Endothelial cell (in vitro differentiated cells): Measurements from ENCODE around the gene CMTM2. TPM values are rescaled to one million over a fixed set of nuclear protein-coding genes. Genes with fewer than 3 reads are reported as not detected.

ENCODE experiments used
- DNase-seq: peaks from one replicate; pipeline ENCODE4 v3.0.0; 2021; ENCODE audit warnings: low spot score
- H3K27ac Mint-ChIP-seq: one replicate; pipeline ENCODE4 v1.8.0; 2021; ENCODE audit warnings: mixed read lengths, inconsistent platforms; ENCODE audit not compliant: unreplicated experiment
- H3K27me3 Mint-ChIP-seq: one replicate; pipeline ENCODE4 v1.8.0; 2021; ENCODE audit warnings: mild to moderate bottlenecking, moderate library complexity, mixed read lengths, inconsistent platforms; ENCODE audit not compliant: unreplicated experiment
- H3K36me3 Mint-ChIP-seq: one replicate; pipeline ENCODE4 v1.8.0; 2021; ENCODE audit warnings: mild to moderate bottlenecking, low read depth, mixed read lengths, inconsistent platforms; ENCODE audit not compliant: unreplicated experiment
- H3K4me1 Mint-ChIP-seq: one replicate; pipeline ENCODE4 v1.8.0; 2021; ENCODE audit warnings: mild to moderate bottlenecking, mixed read lengths, inconsistent platforms; ENCODE audit not compliant: unreplicated experiment
- H3K4me3 Mint-ChIP-seq: one replicate; pipeline ENCODE4 v1.8.0; 2021; ENCODE audit warnings: mild to moderate bottlenecking, mixed read lengths, inconsistent platforms; ENCODE audit not compliant: unreplicated experiment
- H3K9me3 Mint-ChIP-seq: one replicate; pipeline ENCODE4 v1.8.0; 2021; ENCODE audit warnings: mixed read lengths, inconsistent platforms; ENCODE audit not compliant: unreplicated experiment
- total RNA-seq: library from RNA; stranded (reverse); fragmentation: NEBNext Ultra II Directional; extraction: Animal tissue kit (Norgen Biotek cat#: 25700); gene quantifications from one replicate; pipeline ENCODE4 v1.2.1, GENCODE V29; 2021; ENCODE audit not compliant: unreplicated experiment
- TF ChIP-seq, protein P1 (sequence below): fragments of 200-600 bp; sonication (generic); IDR thresholded peaks from one replicate; pipeline ENCODE4 v1.5.0; 2021; ENCODE audit warnings: antibody characterized with exemption; ENCODE audit not compliant: unreplicated experiment

Gene CMTM2
- total RNA-seq, 1 donor from 2014 or later, result 2.1 TPM

DNA sequence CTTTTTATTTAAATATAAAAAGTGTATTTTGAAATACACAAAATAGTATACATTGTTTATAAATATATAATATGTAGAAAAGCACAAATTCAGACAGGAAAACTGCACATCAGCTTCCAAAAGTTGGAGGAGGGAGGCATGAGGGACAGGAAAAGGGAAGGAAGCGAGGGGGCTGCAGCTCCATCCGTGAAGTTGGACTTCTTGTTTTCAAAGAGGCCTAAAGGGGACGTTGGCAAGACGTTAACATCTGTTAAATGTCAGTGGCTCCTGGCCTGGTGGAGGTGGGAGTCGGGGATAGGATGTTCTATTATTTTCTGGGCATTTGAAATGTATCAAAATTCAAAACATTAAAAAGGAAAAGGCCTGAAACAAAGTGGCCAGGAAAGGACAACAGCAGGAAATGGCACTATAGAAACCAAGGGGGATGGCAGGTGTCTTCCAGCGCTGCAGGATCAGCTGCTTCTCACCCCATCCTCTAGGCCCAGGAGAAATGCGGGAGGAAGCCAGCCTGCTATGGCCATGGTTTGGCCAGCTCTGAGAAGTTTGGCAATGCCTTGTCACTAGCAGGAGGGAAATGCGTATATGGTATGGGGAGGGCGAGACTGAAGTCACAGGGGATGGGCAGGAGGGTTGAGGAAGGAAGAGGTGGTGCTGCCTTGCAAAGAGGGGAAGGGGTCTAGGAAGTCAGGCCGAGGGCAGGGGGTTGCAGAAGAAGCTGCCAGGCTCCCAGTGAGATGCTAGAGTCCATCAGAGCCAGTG lies 6.4 kb downstream of the CMTM2 start:
- peaks cover 12% of the 10 kb centered on the region for H3K27me3 Mint-ChIP-seq
- H3K36me3 Mint-ChIP-seq, result no peaks in the 10 kb centered on the region
- H3K4me1 Mint-ChIP-seq, result peaks cover 55% of the 10 kb centered on the region
- no peaks in the 10 kb centered on the region for H3K9me3 Mint-ChIP-seq
- H3K4me3 Mint-ChIP-seq, result peak overlapping the region; percentile 33
- TF ChIP-seq, protein P1, sequence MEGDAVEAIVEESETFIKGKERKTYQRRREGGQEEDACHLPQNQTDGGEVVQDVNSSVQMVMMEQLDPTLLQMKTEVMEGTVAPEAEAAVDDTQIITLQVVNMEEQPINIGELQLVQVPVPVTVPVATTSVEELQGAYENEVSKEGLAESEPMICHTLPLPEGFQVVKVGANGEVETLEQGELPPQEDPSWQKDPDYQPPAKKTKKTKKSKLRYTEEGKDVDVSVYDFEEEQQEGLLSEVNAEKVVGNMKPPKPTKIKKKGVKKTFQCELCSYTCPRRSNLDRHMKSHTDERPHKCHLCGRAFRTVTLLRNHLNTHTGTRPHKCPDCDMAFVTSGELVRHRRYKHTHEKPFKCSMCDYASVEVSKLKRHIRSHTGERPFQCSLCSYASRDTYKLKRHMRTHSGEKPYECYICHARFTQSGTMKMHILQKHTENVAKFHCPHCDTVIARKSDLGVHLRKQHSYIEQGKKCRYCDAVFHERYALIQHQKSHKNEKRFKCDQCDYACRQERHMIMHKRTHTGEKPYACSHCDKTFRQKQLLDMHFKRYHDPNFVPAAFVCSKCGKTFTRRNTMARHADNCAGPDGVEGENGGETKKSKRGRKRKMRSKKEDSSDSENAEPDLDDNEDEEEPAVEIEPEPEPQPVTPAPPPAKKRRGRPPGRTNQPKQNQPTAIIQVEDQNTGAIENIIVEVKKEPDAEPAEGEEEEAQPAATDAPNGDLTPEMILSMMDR, result no peak
- peak; percentile 30 for DNase-seq
- H3K27ac Mint-ChIP-seq, result peak overlapping the region; percentile 95

DNA sequence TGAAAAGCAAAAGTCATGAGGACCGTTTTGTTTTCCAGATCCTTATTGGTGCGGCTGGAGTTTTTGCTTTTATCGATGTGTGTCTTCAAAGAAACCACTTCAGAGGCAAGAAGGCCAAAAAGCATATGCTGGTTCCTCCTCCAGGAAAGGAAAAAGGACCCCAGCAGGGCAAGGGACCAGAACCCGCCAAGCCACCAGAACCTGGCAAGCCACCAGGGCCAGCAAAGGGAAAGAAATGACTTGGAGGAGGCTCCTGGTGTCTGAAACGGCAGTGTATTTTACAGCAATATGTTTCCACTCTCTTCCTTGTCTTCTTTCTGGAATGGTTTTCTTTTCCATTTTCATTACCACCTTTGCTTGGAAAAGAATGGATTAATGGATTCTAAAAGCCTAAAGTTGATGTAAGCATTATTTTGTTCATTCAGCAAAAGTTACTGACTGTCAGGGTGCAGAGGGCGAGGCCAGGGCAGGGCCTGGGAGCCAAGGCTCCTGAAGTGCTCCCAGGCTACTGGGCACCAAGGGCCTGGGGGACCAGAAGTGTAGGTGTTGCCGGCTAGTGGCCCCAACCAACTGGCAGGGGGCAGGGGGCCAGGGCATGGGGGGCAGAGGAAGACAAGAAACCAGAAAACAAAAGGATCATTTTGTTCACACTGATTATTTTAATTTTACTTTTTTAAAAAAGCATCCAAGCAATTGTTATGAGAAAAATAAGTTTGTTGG lies 8.8 kb downstream of the CMTM2 start:
- peak overlapping the region; percentile 52 for H3K27ac Mint-ChIP-seq
- peaks cover 12% of the 10 kb centered on the region for H3K27me3 Mint-ChIP-seq
- TF ChIP-seq, protein P1, result no peak
- H3K4me3 Mint-ChIP-seq, result no peak overlapping the region
- H3K4me1 Mint-ChIP-seq, result peaks cover 41% of the 10 kb centered on the region
- no peaks in the 10 kb centered on the region for H3K9me3 Mint-ChIP-seq
- H3K36me3 Mint-ChIP-seq, result no peaks in the 10 kb centered on the region
- no peak for DNase-seq

DNA sequence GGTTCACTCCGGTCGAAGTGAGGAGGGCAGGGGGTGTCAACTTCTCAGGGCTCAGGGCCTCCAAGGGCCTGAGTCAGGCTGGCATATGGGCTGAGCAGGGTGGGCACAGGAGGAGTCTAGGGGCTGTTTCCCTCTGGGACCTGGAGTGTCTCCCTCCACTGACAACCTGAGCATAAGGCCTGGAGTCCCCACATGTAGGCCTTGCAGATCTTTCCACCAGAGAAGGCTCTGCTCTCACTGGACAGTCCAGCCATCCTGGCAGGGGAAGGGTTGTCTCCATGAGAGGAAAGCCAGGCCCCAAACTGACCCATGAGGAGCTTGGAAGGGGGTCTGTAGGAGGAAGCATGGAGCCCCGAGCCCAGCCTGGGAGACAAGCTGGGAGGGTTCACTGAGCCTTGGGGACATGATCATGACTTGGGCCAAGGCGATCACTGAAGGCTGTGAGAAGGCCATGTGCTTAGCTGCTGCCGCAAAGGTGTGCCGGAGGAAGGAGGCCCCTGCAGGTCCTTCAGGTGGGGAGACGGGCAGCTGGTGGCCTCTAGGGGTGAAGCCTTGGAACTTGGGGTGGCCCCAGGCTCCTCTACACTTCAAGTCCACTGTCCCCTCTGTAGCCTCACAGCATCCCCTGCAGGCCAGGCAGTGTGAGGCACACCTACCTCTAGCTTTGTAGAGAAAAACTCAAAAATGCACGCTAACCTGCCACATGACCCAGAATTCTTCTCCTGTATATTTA lies 9.9 kb downstream of the CMTM2 start:
- peaks cover 12% of the 10 kb centered on the region for H3K27me3 Mint-ChIP-seq
- DNase-seq, result peak; percentile 36
- H3K36me3 Mint-ChIP-seq, result no peaks in the 10 kb centered on the region
- H3K4me1 Mint-ChIP-seq, result peaks cover 36% of the 10 kb centered on the region
- no peak overlapping the region for H3K27ac Mint-ChIP-seq
- no peaks in the 10 kb centered on the region for H3K9me3 Mint-ChIP-seq
- TF ChIP-seq, protein P1, result peak; percentile 24
- no peak overlapping the region for H3K4me3 Mint-ChIP-seq

DNA sequence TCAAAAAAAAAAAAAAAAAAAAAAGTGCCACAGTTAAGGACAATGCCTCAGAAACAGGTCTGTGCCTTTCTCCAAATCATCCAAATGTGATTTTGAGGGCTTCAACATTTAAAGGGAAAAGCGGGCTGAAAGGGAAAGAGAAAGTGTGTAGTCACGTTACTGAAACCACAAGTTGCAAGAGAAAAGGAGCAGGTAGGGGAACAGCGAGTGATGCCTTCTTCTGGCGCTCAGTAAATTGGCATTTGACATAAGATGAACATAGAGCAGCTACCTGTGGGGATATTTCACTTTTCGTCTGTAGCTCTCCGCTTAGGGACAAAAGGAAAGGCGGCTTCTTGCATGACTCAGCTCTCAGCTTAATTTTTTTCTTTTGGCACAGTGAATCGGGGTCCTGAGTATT lies 11.1 kb downstream of the CMTM2 start:
- TF ChIP-seq, protein P1, result no peak
- no peaks in the 10 kb centered on the region for H3K36me3 Mint-ChIP-seq
- no peaks in the 10 kb centered on the region for H3K9me3 Mint-ChIP-seq
- no peak for DNase-seq
- no peak overlapping the region for H3K4me3 Mint-ChIP-seq
- H3K27ac Mint-ChIP-seq, result no peak overlapping the region
- H3K4me1 Mint-ChIP-seq, result peaks cover 34% of the 10 kb centered on the region
- H3K27me3 Mint-ChIP-seq, result peaks cover 12% of the 10 kb centered on the region
